ENCODE data around the gene CAMTA1.

Gene CAMTA1

DNA sequence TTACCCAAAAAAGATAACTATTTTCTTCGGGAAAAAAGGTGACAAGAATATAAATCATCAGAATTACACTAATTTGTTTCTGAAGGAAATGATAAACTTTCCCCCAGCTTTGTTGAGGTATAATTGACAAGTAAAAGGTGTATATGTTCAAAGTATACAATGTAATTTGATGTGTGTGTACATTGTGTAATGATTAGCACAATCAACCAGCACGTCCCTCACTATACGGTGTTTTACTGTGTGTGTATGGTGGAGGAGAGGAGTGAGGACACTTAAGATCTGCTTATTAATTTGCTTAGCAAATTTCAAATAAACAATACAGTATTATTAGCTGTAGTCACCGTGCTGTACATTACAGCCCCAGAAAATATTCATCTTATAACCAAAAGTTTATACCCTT lies 77.7 kb downstream of the CAMTA1 start:
- no peak overlapping the region for H3K4me3 ChIP-seq (ENCODE audit: control insufficient read depth, low read depth, low read length)
- no peak for DNase-seq (ENCODE audit: low read depth)
- TF ChIP-seq, protein P1, sequence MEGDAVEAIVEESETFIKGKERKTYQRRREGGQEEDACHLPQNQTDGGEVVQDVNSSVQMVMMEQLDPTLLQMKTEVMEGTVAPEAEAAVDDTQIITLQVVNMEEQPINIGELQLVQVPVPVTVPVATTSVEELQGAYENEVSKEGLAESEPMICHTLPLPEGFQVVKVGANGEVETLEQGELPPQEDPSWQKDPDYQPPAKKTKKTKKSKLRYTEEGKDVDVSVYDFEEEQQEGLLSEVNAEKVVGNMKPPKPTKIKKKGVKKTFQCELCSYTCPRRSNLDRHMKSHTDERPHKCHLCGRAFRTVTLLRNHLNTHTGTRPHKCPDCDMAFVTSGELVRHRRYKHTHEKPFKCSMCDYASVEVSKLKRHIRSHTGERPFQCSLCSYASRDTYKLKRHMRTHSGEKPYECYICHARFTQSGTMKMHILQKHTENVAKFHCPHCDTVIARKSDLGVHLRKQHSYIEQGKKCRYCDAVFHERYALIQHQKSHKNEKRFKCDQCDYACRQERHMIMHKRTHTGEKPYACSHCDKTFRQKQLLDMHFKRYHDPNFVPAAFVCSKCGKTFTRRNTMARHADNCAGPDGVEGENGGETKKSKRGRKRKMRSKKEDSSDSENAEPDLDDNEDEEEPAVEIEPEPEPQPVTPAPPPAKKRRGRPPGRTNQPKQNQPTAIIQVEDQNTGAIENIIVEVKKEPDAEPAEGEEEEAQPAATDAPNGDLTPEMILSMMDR (IDR thresholded peaks at IDR 0.05; ENCODE audit: control insufficient read depth, insufficient read depth, low read depth, low read length, missing control alignments), result no peak

DNA sequence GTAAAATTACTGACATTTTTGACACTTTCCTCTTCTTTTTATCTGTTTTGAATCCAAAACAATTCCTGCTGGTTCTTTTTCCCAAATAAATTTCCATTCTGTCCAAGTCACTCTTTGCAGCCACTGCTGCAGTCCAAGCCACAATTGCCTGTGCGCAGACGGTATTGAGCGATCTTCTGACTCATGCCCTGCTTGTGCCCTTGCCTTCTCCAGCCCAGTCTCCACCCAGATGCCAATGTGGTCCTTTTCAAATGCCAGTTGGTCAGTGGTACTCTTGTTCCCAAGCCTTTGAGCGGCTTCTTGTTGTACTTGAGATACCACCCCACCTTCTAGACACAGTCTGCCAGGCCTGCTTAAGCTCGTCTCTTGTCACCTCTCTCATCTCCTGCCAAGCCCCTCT lies 78.9 kb downstream of the CAMTA1 start:
- no peak for DNase-seq (ENCODE audit: low read depth)
- no peak overlapping the region for H3K4me3 ChIP-seq (ENCODE audit: control insufficient read depth, low read depth, low read length)

DNA sequence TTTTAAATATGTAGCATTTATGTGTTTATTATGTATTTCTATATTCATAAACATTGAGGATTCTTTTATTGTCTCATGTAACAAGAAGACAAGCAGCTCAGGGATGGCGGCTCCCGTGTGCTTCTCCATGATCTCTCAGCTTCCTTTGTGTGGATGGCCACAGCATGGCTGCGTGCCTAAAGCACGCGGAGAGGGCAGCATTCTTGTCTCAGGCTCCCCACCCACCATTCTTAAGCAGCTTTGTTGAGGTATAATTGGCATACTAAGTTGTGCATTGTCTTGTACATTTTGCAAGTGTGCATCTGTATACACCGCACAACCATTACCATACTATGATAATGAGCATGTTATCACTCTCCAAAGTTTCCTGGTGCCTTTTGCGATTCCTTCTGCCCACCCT lies 81.6 kb downstream of the CAMTA1 start:
- TF ChIP-seq, protein P1 (IDR thresholded peaks at IDR 0.05; ENCODE audit: control insufficient read depth, insufficient read depth, low read depth, low read length, missing control alignments), result no peak
- H3K4me3 ChIP-seq (ENCODE audit: control insufficient read depth, low read depth, low read length), result no peak overlapping the region
- no peak for DNase-seq (ENCODE audit: low read depth)

More for the DNA sequence above, 78.9 kb downstream of the CAMTA1 start:
- TF ChIP-seq, protein P1 (IDR thresholded peaks at IDR 0.05; ENCODE audit: control insufficient read depth, insufficient read depth, low read depth, low read length, missing control alignments), result no peak

DNA sequence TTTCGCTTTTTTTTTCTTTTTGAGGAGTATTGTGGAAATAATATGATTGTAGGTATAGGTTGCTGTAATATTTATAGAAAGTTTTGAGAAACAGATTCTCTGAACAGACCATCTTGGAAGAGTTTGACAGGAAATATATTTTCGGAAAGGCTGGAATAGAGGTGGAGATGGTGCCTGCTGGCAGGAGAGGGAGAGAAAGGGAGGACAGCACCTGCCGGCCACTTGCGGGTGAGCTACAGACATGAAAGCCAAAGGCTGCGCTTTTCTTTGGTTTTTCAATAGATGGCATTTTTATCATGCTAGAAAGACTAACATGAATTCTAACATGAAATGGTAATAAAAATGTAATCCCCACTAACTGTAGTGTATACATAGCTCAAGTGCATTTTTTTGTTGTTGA lies 82.1 kb downstream of the CAMTA1 start:
- TF ChIP-seq, protein P1 (IDR thresholded peaks at IDR 0.05; ENCODE audit: control insufficient read depth, insufficient read depth, low read depth, low read length, missing control alignments), result no peak
- H3K4me3 ChIP-seq (ENCODE audit: control insufficient read depth, low read depth, low read length), result no peak overlapping the region
- no peak for DNase-seq (ENCODE audit: low read depth)

DNA sequence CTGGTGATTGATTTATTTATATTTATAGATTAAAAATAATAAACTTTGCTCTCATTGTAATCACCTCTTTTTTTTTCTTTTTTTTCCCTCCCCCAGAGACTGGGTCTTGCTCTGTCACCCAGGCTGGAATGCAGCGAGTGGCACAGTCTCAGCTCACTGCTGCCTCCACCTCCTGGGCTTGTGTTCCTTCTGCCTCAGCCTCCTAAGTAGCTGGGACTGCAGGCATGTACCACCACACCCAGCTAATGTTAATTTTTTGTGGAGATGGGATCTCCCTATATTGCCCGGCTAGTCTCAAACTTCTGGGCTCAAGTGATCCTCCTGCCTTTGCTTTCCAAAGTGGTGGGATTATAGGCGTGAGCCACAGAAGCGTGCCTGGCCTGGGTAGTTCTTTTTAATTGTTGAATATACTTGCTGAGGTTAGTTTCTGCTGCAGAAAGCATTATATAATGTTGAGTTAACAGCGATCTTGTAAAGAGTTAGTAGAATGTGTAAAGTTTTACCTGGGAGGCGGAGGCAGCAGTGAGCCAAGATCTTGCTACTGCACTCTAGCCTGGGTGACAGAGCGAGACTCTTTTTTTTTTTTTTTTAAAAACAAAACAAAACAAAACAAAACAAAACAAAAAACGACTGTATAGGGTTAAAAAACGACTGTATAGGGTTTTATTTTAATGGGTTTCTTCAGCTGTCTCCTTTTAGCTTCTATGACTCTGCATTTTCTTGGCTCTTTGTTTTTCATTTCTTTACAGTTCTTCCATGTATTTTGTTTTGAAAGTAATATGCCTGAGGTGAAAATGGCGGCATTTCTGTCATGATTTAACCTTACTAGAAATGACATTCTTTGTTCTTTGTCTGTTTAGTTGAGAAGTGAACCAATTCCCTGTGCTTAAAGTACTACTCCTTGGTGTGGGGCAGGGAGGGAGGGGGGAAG lies 82.7 kb downstream of the CAMTA1 start:
- no peak for DNase-seq (ENCODE audit: low read depth)

DNA sequence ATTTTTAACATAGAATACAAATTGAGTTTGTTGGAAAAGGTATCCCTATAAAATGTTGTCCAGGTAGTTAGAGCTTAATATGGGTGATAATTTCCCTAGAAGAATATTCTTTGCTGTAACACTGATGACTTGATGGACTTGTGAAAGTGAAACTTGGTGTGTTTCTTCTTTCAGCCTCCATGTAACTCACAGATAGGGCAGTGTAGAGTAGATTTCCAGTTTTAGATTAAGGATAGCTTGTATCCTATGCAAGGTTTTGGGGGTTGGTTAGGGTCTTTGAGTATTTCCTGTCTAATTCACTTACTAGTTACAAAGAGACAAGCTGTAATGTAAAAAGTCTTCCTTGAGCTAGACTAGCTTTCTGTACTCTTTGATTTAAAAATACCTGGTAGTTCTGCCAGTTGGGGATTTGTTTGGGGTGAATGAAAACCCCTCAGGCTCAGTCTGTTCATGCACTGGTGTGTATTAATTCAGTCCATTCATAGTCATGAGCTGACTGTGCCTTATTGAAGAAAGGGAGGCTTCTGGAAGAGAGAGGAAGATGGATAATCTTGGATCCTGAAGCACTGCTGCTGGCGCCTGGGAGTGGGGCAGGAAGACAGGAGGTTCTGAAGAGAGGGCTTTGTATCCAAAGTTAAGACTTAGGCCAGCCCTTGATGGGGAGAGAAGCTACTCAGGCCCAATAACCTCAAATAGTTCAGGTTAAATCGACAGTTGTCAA lies 83.6 kb downstream of the CAMTA1 start:
- H3K4me3 ChIP-seq (ENCODE audit: control insufficient read depth, low read depth, low read length), result no peak overlapping the region
- TF ChIP-seq, protein P1 (IDR thresholded peaks at IDR 0.05; ENCODE audit: control insufficient read depth, insufficient read depth, low read depth, low read length, missing control alignments), result no peak
- DNase-seq (ENCODE audit: low read depth), result no peak

More for the DNA sequence above, 82.7 kb downstream of the CAMTA1 start:
- H3K4me3 ChIP-seq (ENCODE audit: control insufficient read depth, low read depth, low read length), result no peak overlapping the region
- TF ChIP-seq, protein P1 (IDR thresholded peaks at IDR 0.05; ENCODE audit: control insufficient read depth, insufficient read depth, low read depth, low read length, missing control alignments), result no peak

All from AG09309 (cell line).